Effector CD8-positive, alpha-beta T cell (primary cell): ENCODE data around the gene TMEM11.
"Not testable (repeated sequence)": the region's sequence is repeated elsewhere in the genome, so short reads cannot be mapped to it uniquely, and the experiment has no call there.

Source experiments
- DNase-seq: peaks from one replicate; lab custom pipeline; 2025; lab: John Stamatoyannopoulos, UW

TMEM11 gene

GRCh38 chr17:21242026-21242697 is 28.2 kb upstream of the TMEM11 start:
- no peak for DNase-seq

- DNase-seq: no peak
Measured at GRCh38 chr17:21241564-21241963, 27.6 kb upstream of the TMEM11 start.

- no peak for DNase-seq
Measured at GRCh38 chr17:21240369-21241055, 26.6 kb upstream of the TMEM11 start.

GRCh38 chr17:21239680-21240368 is 25.9 kb upstream of the TMEM11 start:
- DNase-seq: no peak

DNA sequence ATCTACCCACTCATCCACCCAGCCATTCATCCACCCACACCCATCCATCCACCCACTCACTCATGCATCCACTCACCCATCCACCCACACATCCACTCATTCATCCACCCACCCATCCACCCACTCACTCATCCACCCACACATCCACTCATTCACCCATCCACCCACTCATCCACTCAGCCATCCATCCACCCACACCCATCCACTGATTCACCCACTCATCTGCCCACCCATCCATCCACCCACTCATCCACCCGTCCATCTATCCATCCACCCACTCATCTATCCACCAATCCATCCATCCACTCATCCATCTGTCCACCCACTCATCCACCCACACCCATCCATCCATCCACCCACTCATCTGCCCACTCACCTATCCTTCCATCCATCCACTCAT is 22.0 kb upstream of the TMEM11 start:
- no peak for DNase-seq

DNA sequence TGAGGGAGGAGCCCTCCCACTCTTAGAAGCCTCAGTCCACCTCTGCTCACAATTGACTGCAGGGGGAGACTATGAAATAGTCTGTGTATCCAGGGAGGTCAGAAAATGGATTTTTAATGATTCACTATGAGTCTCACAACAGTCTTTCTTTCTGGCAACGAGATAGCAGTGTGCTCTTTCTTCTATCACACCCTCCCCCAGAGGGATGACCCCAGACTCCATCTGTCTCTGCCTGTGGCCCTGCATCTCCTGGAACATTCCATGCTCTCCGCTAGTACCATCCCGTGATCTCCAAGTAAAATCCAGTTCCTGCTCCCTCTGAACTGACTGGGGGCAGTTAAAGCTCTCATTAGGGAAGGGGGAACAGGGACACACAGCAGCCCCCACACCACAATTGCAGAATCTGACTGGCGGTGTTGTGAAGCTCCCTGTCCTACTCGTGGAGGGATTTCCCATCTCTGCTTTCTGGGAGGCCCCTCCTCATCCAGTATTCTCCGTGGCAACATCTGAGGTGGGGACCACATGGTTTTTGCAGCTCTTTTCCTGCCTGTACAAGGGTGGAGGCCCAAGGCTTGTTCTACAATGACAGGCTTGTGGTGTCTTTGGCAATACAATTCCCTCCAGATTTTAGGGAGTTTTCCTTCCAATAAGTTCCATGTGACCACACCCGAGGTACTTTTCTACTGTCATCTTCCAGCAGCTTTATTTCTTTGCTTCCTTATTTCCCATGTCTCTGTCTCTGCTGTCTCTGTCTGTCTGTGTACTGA is 19.8 kb upstream of the TMEM11 start:
- no peak for DNase-seq

DNA sequence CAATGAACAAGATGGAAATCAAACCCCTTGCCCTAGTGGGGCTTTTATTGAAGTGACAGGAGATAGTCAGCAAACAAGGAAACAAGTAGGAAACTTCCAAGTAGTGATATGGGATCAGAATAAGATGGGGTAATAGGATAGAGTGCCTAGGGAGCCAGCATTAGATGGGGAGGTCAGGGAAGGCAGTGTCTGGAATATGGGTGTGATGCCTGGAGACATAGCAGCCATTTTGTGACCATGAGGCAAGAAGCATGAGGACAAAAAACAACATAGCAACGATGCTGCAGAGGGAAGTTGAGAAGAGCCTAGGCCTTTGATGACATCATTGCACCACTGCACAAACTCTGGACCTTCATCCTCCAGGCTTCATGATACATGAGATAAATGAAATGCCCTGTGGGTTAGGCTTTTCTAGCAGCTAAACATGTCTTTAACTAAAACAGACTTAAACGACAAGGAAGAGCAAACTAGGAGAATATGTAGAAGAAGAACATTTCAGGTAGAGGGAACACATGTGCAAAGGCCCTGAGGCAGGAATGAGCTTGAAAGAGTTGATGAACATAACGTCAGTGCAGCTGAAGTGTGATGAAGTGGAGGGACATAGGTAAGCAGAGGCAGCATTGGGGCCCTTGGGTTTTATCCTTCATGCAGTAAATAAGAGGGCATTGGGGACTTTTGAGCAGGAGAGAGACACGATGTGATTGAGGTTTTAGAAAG is 18.2 kb upstream of the TMEM11 start:
- no peak for DNase-seq

DNA sequence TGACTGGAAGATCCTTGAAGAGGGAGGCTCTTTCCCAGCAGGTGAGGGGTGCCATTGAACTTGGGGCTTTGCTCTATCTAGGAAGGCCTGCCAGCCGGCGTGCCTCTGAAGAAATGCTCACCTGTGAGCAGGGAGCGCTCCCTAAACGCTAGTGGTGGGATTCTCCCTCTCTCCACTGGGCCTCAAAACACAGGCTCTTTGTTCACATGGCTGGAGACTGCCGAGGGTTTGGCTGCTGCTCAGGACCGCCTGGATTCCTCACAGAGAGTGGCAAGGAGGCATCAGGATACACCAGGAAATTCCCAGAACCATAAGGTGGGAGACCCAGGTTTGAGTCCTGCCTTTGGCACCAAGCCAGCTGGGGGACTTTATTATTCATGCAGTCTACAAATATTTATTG is 17.6 kb upstream of the TMEM11 start:
- no peak for DNase-seq

- DNase-seq: no peak
Measured at GRCh38 chr17:21228845-21229244, 14.9 kb upstream of the TMEM11 start.

- no peak for DNase-seq
Measured at GRCh38 chr17:21228111-21228510, 14.2 kb upstream of the TMEM11 start.

GRCh38 chr17:21227277-21227676 is 13.3 kb upstream of the TMEM11 start:
- DNase-seq: not testable (repeated sequence)

DNA sequence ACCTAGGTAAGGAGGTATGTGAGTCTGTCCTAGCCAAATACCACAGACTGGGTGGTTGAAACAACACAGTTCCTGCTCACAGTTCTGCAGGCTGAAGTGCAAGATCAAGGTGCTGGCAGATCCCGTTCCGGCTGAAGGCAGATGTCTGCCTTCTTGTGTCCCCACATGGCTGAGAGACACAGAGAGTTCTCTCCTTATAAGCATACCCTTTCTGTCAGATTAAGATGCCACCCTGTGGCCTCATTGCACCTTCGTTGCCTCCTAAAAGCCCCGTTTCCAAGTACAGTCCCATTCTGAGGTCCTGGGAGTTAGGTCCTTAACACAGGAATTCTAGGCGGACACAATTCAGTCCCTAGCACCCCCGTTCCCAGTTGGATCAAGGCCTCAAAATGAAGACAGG is 9.1 kb upstream of the TMEM11 start:
- no peak for DNase-seq

GRCh38 chr17:21218831-21219380 is 4.9 kb upstream of the TMEM11 start:
- DNase-seq: no peak

- DNase-seq: no peak
Measured at GRCh38 chr17:21218101-21218500, 4.1 kb upstream of the TMEM11 start.

GRCh38 chr17:21217346-21217745 is 3.4 kb upstream of the TMEM11 start:
- DNase-seq: no peak

- DNase-seq: no peak
Measured at GRCh38 chr17:21215935-21216334, 2.0 kb upstream of the TMEM11 start.

- no peak for DNase-seq
Measured at GRCh38 chr17:21214777-21215541, 998 bp upstream of the TMEM11 start.

DNA sequence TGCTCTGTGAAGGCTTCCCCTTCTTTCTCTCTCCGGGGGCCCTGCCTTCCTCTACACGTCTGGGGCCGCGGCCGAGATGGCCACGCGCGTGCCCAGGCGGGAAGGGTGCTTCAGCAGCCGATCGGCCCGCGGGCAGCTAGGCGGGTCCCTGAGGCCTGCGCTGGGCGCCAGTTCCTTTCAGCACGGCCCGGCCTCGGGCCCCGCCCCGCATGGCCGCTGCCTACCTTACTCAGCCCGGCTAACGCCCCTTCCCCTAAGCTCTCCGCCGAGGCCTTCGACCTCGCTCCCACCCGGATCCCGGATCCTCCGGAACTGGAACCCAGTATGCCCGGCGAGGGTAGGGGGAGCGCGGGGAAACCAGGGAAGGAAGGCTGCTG is 335 bp downstream of the TMEM11 start:
- no peak for DNase-seq

DNA sequence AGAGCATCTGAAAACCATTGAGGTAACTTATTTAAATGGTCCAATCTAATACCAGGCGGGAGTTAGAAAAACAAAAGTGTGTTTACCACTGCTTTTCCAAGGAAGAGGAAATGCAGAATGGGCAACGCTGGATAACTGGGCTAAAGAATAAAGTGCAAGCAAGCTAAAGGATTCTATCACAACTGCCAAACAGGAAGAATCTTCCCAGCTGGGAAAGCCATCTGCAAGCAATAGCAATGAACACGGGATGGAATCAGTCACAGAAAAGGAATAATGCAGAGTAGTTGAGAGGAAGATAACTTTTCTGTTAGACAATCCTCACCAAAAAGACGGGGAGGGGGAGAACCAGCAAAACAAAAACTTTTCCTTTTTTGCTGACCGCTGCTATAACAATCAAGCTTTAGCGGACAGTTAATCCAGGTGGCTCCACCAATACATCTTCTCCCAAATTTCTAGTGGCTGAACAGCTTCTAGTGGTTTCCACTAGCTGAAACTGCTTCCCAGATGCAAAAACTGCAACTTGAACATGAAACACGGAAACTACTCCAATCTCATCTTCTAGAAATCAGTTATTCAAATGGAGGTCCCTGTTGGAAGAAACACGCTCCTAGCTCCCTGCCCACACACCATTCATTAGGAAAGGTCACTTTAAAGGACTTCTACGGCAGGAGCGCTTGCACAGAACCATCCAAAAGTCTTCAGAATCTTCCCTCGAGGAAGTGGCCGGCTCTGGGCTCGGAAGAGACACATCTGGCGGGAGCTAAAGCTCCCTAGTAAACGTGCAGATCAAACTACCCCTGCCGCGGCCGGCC is 929 bp downstream of the TMEM11 start:
- DNase-seq: no peak
